Measurements from ENCODE around the gene WLS. TPM values are rescaled to one million over a fixed set of nuclear protein-coding genes. Genes with fewer than 3 reads are reported as not detected.

The WLS gene
- total RNA-seq, 1 donor from 2014 or later = 306 TPM

DNA sequence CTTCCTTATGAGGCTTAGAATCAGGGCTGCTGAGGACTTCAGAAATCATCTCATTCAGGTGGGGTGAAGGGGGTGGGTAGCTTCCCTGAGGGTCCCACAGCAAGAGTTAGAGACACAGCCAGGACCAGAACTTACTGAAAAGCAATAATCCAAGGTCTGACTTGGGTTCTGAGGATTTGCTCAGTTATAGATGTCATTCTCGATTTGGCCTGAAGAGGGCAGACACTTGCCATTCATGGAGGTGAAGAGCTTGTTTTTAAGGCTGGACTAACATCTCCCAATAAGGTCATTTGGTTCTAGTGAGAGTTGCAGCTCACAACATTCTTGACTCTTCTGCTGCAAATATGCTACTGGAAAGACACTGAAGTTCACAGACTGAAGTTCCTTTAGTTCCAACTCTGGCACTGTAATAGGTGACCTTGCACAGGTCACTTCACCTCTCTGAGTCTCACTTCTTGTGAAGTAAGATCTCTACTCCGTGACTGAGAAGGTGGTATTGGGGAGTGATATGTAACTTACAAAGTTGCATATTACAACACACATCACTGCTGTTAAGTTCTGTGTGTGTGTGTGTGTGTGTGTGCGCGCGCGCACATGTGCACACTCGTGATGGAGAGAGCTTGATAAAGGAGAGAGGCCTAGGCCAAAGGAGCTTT, 112.1 kb downstream of the WLS start:
- peak overlapping the region; percentile 38 for H3K27ac Mint-ChIP-seq
- H3K4me3 Mint-ChIP-seq = no peak overlapping the region
- DNase-seq (ENCODE audit: extremely low spot score, unreplicated experiment) = no peak
- peaks cover 13% of the 10 kb centered on the region for H3K36me3 Mint-ChIP-seq
- no peaks in the 10 kb centered on the region for H3K27me3 Mint-ChIP-seq
- peaks cover 12% of the 10 kb centered on the region for H3K4me1 Mint-ChIP-seq (ENCODE audit: unreplicated experiment)
- TF ChIP-seq, protein P1, sequence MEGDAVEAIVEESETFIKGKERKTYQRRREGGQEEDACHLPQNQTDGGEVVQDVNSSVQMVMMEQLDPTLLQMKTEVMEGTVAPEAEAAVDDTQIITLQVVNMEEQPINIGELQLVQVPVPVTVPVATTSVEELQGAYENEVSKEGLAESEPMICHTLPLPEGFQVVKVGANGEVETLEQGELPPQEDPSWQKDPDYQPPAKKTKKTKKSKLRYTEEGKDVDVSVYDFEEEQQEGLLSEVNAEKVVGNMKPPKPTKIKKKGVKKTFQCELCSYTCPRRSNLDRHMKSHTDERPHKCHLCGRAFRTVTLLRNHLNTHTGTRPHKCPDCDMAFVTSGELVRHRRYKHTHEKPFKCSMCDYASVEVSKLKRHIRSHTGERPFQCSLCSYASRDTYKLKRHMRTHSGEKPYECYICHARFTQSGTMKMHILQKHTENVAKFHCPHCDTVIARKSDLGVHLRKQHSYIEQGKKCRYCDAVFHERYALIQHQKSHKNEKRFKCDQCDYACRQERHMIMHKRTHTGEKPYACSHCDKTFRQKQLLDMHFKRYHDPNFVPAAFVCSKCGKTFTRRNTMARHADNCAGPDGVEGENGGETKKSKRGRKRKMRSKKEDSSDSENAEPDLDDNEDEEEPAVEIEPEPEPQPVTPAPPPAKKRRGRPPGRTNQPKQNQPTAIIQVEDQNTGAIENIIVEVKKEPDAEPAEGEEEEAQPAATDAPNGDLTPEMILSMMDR (conservative IDR thresholded peaks at IDR 0.05) = peak; percentile 88
- H3K9me3 Mint-ChIP-seq = no peaks in the 10 kb centered on the region

GRCh38 chr1:68119445-68119844, 112.9 kb downstream of the WLS start:
- Mint-ChIP-seq H3K27me3 (no peaks in the 10 kb centered on the region), H3K4me3 (no peak overlapping the region), H3K36me3 (peaks cover 10% of the 10 kb centered on the region), H3K27ac (no peak overlapping the region), H3K4me1 (ENCODE audit: unreplicated experiment) (peaks cover 12% of the 10 kb centered on the region), H3K9me3 (no peaks in the 10 kb centered on the region)
- no peak for DNase-seq (ENCODE audit: extremely low spot score, unreplicated experiment)
- TF ChIP-seq, protein P1 (conservative IDR thresholded peaks at IDR 0.05) = no peak

DNA sequence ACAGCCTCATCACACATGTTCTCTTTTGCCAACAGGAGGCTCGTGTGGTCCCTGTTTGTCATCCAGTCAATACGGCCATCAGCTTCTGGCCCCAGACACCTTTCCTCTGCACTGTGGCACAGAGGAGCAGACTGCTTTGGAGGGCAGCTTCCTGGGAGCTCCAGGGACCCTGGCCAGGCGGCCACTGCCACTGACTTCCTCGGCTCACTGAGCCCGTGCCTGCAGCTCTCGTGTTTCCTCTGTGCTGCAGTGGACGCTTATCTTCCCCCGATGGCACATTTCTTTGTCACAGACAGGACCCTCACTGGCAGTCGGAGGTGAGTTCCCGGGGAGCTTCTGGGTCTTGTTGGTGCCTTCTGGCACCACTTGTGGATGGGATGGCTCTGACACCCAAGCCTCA, 114.9 kb downstream of the WLS start:
- TF ChIP-seq, protein P1 (conservative IDR thresholded peaks at IDR 0.05) = no peak
- Mint-ChIP-seq H3K9me3 (no peaks in the 10 kb centered on the region), H3K4me1 (ENCODE audit: unreplicated experiment) (peaks cover 12% of the 10 kb centered on the region), H3K4me3 (no peak overlapping the region), H3K36me3 (peaks cover 10% of the 10 kb centered on the region), H3K27me3 (no peaks in the 10 kb centered on the region), H3K27ac (peak overlapping the region; percentile 34)
- DNase-seq (ENCODE audit: extremely low spot score, unreplicated experiment) = no peak

GRCh38 chr1:68116643-68117235, 115.6 kb downstream of the WLS start:
- Mint-ChIP-seq H3K27me3 (no peaks in the 10 kb centered on the region), H3K27ac (peak overlapping the region; percentile 34), H3K9me3 (no peaks in the 10 kb centered on the region), H3K36me3 (peaks cover 8% of the 10 kb centered on the region), H3K4me3 (no peak overlapping the region), H3K4me1 (ENCODE audit: unreplicated experiment) (peaks cover 13% of the 10 kb centered on the region)
- DNase-seq (ENCODE audit: extremely low spot score, unreplicated experiment) = no peak
- TF ChIP-seq, protein P1 (conservative IDR thresholded peaks at IDR 0.05) = peak; percentile 93

GRCh38 chr1:68115308-68115707, 117.0 kb downstream of the WLS start:
- no peaks in the 10 kb centered on the region for H3K9me3 Mint-ChIP-seq
- TF ChIP-seq, protein P1 (conservative IDR thresholded peaks at IDR 0.05) = no peak
- H3K4me3 Mint-ChIP-seq = no peak overlapping the region
- H3K27me3 Mint-ChIP-seq = no peaks in the 10 kb centered on the region
- no peak overlapping the region for H3K27ac Mint-ChIP-seq
- H3K4me1 Mint-ChIP-seq (ENCODE audit: unreplicated experiment) = peaks cover 14% of the 10 kb centered on the region
- H3K36me3 Mint-ChIP-seq = no peaks in the 10 kb centered on the region
- DNase-seq (ENCODE audit: extremely low spot score, unreplicated experiment) = no peak

Measured in type B pancreatic cell (in vitro differentiated cells).